ENCODE results near the gene UBE2Z.
A peak's percentile ranks its signal among the peaks of the same experiment; 100 is the strongest.
"Not testable (repeated sequence)": the region's sequence is repeated elsewhere in the genome, so short reads cannot be mapped to it uniquely, and the experiment has no call there.

The UBE2Z gene

DNA sequence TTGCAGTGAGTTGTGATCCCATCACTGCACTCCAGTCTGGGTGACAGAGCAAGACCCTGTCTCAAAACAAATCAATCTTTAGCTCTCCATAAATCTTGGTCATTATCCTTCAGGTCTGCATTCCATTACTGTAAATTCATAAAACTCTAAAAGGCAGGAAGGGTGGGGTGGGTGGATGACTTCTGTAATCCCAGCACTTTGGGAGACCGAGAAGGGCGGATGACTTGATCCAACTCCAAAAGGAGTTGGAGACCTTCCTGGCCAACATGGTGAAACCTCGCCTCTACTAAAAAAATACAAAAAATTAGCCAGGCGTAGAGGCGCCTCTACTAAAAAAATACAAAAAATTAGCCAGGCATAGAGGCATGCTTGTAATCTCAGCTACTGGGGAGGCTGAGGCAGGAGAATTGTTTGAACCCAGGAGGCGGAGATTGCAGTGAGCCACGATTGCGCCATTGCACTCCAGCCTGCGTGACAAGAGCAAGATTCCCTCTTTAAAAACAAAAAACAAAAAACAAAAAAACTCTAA lies 2.2 kb upstream of the UBE2Z start:
- DNase-seq: no peak

DNA sequence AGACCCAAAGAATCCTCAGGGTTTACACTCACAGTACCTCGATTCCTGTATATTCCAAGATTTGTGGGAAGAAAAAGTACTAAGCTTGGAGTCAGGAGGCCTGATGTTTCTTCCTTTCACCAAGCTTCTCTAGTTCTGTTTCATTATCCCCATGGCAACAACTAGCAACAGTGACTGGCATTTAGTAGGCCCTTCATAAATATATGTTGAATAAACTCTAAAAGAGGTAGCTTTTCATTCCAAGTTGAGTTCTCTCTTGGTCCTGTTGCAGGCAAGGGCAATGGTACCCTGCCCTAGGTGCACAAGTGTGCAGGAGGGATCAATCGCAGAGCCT lies 527 bp upstream of the UBE2Z start:
- DNase-seq: no peak

- DNase-seq: peak; percentile 95
Measured at GRCh38 chr17:48908853-48909394, 717 bp downstream of the UBE2Z start.

- no peak for DNase-seq
Measured at GRCh38 chr17:48909783-48910182, 1.6 kb downstream of the UBE2Z start.

- DNase-seq: no peak
Measured at GRCh38 chr17:48910370-48910769, 2.2 kb downstream of the UBE2Z start.

GRCh38 chr17:48912476-48912875 lies 4.3 kb downstream of the UBE2Z start:
- DNase-seq: no peak

- DNase-seq: peak; percentile 73 to 75
Measured at GRCh38 chr17:48915459-48916282, 7.5 kb downstream of the UBE2Z start.

- DNase-seq: no peak
Measured at GRCh38 chr17:48925251-48925990, 17.2 kb downstream of the UBE2Z start.

DNA sequence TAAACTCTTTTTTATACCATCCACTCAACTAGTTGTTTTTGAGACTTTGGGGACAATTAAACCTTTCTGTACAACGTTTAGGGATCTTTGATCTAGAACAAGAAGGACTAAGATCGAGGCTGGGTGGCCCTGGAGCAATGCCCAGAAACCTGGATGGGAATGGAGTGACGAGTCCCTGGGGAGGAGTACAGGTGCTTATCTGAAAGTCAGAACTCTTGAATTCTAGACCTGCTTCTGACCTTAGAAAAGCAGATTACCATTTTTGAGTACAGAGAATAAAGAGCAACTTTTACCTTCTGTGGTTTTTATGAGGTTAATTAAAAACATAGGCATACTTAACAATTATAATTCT lies 17.8 kb downstream of the UBE2Z start:
- no peak for DNase-seq

- no peak for DNase-seq
Measured at GRCh38 chr17:48927978-48928745, 20.0 kb downstream of the UBE2Z start.

DNA sequence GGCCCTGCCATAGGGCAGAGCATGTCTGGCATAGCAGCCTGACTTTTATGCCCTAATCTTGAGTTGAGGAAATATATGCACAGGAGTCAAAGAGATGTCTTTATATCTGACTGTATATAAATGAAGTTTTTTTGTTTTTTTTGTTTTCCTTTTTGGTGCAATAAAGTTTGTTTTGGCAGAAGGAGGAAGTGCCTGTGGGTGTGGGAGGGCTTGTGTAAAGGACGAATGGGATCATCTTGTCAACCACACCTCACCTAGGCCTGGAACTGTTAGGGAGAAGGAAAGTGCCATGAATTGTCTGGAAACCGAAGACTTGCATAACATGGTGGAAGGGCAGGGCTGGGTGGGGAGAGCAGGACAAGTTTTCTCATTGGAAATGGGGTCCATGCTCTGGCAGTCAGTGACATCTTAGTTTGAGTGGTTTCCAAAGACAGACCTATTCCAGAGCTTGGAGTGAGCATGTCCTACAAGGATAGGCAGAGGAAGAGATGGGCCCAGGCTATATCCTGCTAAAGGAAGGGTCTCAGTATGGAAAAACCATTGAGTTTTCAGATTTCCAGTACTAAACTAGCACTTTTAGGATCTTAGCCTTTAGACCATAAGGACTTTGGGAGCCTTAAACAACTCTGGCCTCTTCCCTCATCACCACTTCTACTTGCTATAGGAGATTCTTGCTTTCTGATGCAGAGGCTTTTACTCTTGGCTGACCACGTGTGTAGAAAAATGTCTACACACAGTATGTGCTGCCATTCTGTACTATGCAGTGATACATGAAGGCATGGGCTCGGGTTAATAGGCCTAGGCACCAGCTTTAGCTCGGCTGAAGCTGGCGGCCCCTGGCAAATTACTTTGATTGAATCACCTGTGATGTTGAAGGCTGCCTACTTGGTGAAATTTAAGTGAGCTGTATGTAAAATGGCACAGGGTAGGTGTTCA lies 20.9 kb downstream of the UBE2Z start:
- no peak for DNase-seq

DNA sequence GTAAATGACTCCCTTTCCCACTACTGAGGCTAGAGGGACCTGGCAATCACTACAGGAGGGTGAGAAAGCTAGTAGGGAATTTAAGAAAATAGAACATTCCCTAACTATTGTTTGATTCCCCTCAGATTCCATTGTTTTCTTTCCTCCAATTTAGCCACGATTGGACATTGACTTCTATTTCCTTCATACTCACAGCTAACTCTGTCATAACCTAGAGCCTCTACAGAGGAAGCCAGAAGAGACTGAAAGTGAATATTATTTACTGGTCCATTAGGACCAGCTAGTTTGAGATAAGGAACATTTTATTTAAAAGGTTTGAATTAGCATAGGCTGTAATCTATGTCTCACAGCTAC lies 21.6 kb downstream of the UBE2Z start:
- no peak for DNase-seq

DNA sequence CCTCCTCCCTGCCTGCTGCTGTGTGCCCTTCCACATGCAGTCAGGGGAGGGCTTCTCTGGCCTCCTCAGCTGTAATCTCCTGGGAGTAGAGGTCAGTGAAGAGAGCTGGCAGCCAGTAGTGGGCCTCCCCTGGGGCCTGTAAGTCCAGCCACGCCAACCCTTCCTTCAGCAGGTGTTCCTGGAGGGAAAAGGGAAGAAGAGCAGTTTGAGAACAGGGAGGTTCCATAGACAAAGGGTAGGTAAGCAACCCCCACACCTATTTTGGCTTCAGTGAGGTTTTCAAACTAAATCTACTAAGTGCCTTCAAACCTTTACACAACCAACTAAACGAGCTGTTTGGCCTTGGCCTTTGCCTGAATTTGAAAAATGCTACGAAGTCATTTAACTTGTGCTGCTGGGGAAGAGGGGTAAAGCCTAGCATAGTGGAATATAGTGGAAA lies 22.2 kb downstream of the UBE2Z start:
- DNase-seq: no peak

DNA sequence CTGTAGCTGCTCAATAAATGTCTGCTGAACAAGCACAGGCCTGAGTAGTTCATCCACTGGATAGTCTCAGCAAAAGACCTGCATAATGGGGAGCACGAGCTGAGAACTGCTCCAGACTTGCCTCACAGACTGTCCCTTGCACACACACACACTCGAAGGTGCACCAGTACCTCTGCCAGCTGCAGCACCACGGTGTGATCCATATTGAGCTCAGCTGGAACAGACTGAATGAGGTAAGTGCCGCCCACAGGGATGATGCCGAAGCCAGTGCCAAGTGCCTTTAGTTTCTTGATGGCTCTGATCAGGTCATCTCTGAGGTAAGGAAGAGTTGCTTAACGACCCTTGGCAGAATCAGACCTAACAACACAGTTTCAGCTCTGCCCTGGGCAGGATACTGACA lies 24.8 kb downstream of the UBE2Z start:
- no peak for DNase-seq

- DNase-seq: peak; percentile 96 to 97
Measured at GRCh38 chr17:48944515-48945260, 36.5 kb downstream of the UBE2Z start, which contains the start of gene SNF8. Gene SNF8, minus strand, starts transcription at chr17:48944842. Its CDS starts 108 bp downstream, at chr17:48944734.

GRCh38 chr17:48945261-48945651 lies 37.0 kb downstream of the UBE2Z start:
- DNase-seq: not testable (repeated sequence)

- DNase-seq: no peak
Measured at GRCh38 chr17:48951572-48951971, 43.4 kb downstream of the UBE2Z start.

GRCh38 chr17:48952904-48953303 lies 44.7 kb downstream of the UBE2Z start:
- DNase-seq: no peak

DNA sequence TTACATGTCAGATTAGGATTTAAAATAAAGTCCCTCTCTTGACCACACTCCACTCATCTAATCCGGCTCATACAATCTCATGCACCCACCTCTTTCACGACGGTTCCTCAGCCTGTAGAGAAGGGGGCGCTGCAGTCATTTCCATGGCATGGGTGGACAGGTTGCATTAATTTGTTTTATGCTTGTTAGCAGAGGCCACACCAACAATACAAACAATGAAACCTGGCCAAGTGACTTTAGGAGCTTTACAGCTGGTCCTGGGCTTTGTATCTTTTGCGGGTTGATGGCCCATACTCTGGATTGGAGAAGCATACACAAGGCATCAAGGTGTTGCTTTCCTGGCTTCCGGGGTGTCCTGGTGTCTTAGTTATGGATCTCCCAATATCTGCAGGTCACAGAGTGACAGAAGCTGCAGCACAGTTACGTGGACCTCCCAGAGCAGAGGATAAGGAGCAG lies 46.1 kb downstream of the UBE2Z start:
- no peak for DNase-seq

DNA sequence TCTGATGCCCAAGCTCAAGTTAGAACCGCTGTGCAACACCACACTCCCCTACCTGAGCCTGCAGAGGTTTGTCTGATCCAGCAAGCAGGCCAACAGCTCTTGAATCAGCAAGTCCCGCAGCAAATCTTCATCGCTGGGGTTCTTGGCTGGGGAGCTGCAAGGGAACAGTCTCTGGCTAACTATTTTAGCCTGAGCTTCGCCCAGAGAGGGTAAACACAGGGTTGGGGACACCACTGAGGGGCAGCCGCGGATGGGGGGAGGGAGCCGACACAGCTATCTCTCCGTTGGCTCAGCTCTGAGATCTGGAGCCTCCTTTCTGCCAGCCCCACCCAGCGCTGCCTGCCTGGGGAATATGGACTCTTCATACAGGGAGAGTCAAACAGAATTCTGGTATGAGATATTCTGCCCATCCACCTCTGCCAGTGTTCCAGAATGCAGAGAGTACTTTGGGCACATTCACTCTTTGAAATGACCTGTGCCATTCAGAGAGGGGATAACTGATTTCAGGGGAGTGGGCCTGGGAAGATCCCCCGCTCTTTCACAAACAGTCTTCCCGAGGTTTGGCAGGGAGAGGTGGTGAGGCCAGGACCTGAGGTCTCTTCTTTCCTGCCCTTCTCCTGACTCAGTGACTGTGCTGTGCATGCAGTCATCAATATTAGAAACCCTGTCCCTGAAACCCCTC lies 52.8 kb downstream of the UBE2Z start:
- DNase-seq: no peak
